ENCODE results near the gene CBL.

GRCh38 chr11:119190531-119190930 is 15.6 kb upstream of the CBL start:
- TF ChIP-seq, protein P1, sequence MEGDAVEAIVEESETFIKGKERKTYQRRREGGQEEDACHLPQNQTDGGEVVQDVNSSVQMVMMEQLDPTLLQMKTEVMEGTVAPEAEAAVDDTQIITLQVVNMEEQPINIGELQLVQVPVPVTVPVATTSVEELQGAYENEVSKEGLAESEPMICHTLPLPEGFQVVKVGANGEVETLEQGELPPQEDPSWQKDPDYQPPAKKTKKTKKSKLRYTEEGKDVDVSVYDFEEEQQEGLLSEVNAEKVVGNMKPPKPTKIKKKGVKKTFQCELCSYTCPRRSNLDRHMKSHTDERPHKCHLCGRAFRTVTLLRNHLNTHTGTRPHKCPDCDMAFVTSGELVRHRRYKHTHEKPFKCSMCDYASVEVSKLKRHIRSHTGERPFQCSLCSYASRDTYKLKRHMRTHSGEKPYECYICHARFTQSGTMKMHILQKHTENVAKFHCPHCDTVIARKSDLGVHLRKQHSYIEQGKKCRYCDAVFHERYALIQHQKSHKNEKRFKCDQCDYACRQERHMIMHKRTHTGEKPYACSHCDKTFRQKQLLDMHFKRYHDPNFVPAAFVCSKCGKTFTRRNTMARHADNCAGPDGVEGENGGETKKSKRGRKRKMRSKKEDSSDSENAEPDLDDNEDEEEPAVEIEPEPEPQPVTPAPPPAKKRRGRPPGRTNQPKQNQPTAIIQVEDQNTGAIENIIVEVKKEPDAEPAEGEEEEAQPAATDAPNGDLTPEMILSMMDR (IDR thresholded peaks at IDR 0.05) = no peak
- TF ChIP-seq RNF2 (IDR thresholded peaks at IDR 0.05; ENCODE audit: borderline replicate concordance, low read depth) = no peak
- TF ChIP-seq CHD4 (IDR thresholded peaks at IDR 0.05; ENCODE audit: borderline replicate concordance) = no peak
- no peak for TF ChIP-seq REST (IDR thresholded peaks at IDR 0.05)
- no peak for TF ChIP-seq EP300 (IDR thresholded peaks at IDR 0.05)
- no peak for TF ChIP-seq POLR2A (IDR thresholded peaks at IDR 0.05; ENCODE audit: low read length)
- no peak for TF ChIP-seq SMC3 (IDR thresholded peaks at IDR 0.05)
- no peak for TF ChIP-seq CHD2 (IDR thresholded peaks at IDR 0.05; ENCODE audit: low read length, partially characterized antibody)
- no peak for TF ChIP-seq KDM5A (IDR thresholded peaks at IDR 0.05)

Measured in A549 (cell line).